GM12878 (cell line): Measurements from ENCODE around the gene COL4A2. TPM values are rescaled to one million over a fixed set of nuclear protein-coding genes. Genes with fewer than 3 reads are reported as not detected.

Source experiments
- ATAC-seq: fragments of 200-7000 bp; cut with Tn5 transposase; 3 replicates; pipeline ENCODE4 v1.9.1; 2020; ENCODE audit warnings: mild to moderate bottlenecking, moderate library complexity
- BruUV-seq: library from RNA; stranded (reverse); fragments of 400-500 nt; replicated peaks from 2 replicates; lab custom pipeline; 2021; lab: Mats Ljungman, UMichigan
- CTCF ChIA-PET: fragments of 300-600 bp; sonication (Branson Sonifier 250); formaldehyde crosslinking; extraction: SDS; loops from one replicate; lab custom pipeline; 2021; ENCODE audit warnings: inconsistent platforms; lab: Yijun Ruan, JAX
- POLR2A ChIA-PET: fragments of 350-600 bp; formaldehyde crosslinking; extraction: SDS; loops from one replicate; lab custom pipeline; 2021; ENCODE audit warnings: inconsistent platforms; lab: Charles Lee
- RAD21 ChIA-PET: fragments of 300-600 bp; sonication (Branson Sonifier 250); formaldehyde crosslinking; loops from one replicate; lab custom pipeline; 2023; ENCODE audit warnings: antibody characterized with exemption; ENCODE audit not compliant: unreplicated experiment; lab: Charles Lee
- SMC1A ChIA-PET: fragments of 300-600 bp; sonication (Branson Sonifier 250); formaldehyde crosslinking; loops from one replicate; lab custom pipeline; 2023; ENCODE audit not compliant: unreplicated experiment, uncharacterized antibody; lab: Charles Lee
- DNase-seq: peaks from one replicate; pipeline ENCODE4 v3.0.0-alpha.2; 2011; ENCODE audit warnings: low read depth, low spot score
- FAIRE-seq: peaks from 3 replicates; lab custom pipeline; 2011; peaks lifted over from hg19 to GRCh38; lab: Jason Lieb, UNC
- H2AFZ ChIP-seq: 2 replicates; pipeline ENCODE4 v1.6.0; 2011; ENCODE audit warnings: low read depth, low read length, control low read depth; ENCODE audit not compliant: control insufficient read depth
- H3K27ac ChIP-seq: 2 replicates; pipeline ENCODE4 v1.5.1; 2011; ENCODE audit warnings: control low read depth; ENCODE audit not compliant: control insufficient read depth, insufficient read depth
- H3K27me3 ChIP-seq, 2 experiments: replicated peaks in 1 of 2; 2 replicates each; pipeline versions ENCODE4 v1.6.0 to v1.6.1; 2011; ENCODE audit warnings: low read length in 1 of 2; ENCODE audit not compliant: control insufficient read depth in 2 of 2, insufficient read depth in 2 of 2
- H3K36me3 ChIP-seq, 2 experiments: 2 replicates each; pipeline ENCODE4 v1.5.1; 2011; ENCODE audit warnings: low read length in 1 of 2; ENCODE audit not compliant: control insufficient read depth in 2 of 2, insufficient read depth in 2 of 2
- H3K4me1 ChIP-seq: 2 replicates; pipeline ENCODE4 v1.6.1; 2011; ENCODE audit warnings: mild to moderate bottlenecking, low read length, moderate library complexity, mixed read lengths; ENCODE audit not compliant: control insufficient read depth, insufficient read depth
- H3K4me2 ChIP-seq: 2 replicates; pipeline ENCODE4 v1.6.0; 2011; ENCODE audit warnings: control low read depth; ENCODE audit not compliant: control insufficient read depth, insufficient read depth
- H3K4me3 ChIP-seq: fragments of 200-600 bp; sonication (generic); 2 replicates; pipeline ENCODE4 v1.5.1; 2016
- H3K79me2 ChIP-seq: 2 replicates; pipeline ENCODE4 v1.6.0; 2011; ENCODE audit warnings: low read length; ENCODE audit not compliant: control insufficient read depth, insufficient read depth
- H3K9ac ChIP-seq: 2 replicates; pipeline ENCODE4 v1.8.0; 2011; ENCODE audit warnings: low read length, control low read depth, mixed read lengths; ENCODE audit not compliant: control insufficient read depth, insufficient read depth
- H3K9me3 ChIP-seq: replicated peaks from 3 replicates; pipeline ENCODE4 v1.5.1; 2011; ENCODE audit warnings: mild to moderate bottlenecking, low read length; ENCODE audit not compliant: control insufficient read depth, insufficient read depth
- H4K20me1 ChIP-seq: 2 replicates; pipeline ENCODE4 v1.6.0; 2011; ENCODE audit not compliant: control insufficient read depth, insufficient read depth
- ATF2 ChIP-seq: IDR thresholded peaks from 2 replicates; pipeline ENCODE4 v1.6.1; 2012; ENCODE audit warnings: low read length, inconsistent platforms
- CHD4 ChIP-seq: fragments of 200-600 bp; sonication (generic); IDR thresholded peaks from 2 replicates; pipeline ENCODE4 v1.6.1; 2016; ENCODE audit warnings: mild to moderate bottlenecking
- CUX1 ChIP-seq: IDR thresholded peaks from 2 replicates; pipeline ENCODE4 v1.6.1; 2012; ENCODE audit warnings: improper control_type of control experiment, low read depth, low read length; ENCODE audit not compliant: insufficient replicate concordance
- NBN ChIP-seq: fragments of 450-650 bp; IDR thresholded peaks from 2 replicates; pipeline ENCODE4 v1.6.1; 2016
- NFYA ChIP-seq: IDR thresholded peaks from 2 replicates; pipeline ENCODE4 v1.6.1; 2011; ENCODE audit warnings: low read depth, mild to moderate bottlenecking, low read length, improper control_type of control experiment, borderline replicate concordance
- RCOR1 ChIP-seq: conservative IDR thresholded peaks from 2 replicates; pipeline ENCODE4 v1.6.1; 2012; ENCODE audit warnings: low read depth, low read length, improper control_type of control experiment
- RELB ChIP-seq: fragments of 450-650 bp; IDR thresholded peaks from 2 replicates; pipeline ENCODE4 v1.6.1; 2017; ENCODE audit warnings: low read depth, mild to moderate bottlenecking, moderate library complexity
- ZNF687 ChIP-seq: fragments of 450-650 bp; IDR thresholded peaks from 2 replicates; pipeline ENCODE4 v1.6.1; 2017; ENCODE audit warnings: mild to moderate bottlenecking, moderate library complexity
- WGBS: methylation state at CpG from one replicate; pipeline ENCODE4 v1.1.6; 2016; ENCODE audit warnings: low lambda C conversion rate; ENCODE audit not compliant: insufficient replicate concordance, insufficient coverage; ENCODE audit errors: missing lambda C conversion rate; 5-methylcytosine and 5-hydroxymethylcytosine counted together
- in situ Hi-C: fragments of 300-500 bp; cut with MboI; formaldehyde crosslinking; loops from 9 replicates; pipeline ENCODE4 v1.14.3; 2018; ENCODE audit warnings: mixed read lengths
- intact Hi-C: fragments of 100-400 bp; cut with micrococcal nuclease; formaldehyde crosslinking; loops from one replicate; pipeline ENCODE4 v1.14.2; 2022; ENCODE audit not compliant: unreplicated experiment
- polyA plus RNA-seq, 11 experiments: library from polyadenylated mRNA; depleted of rRNA in 4 of 11; unstranded in 6 of 11; stranded (reverse) in 5 of 11; fragments of >200 nt; fragmentation: Nextera tagmentation in 4 of 11; fragmentation: Illumina TruSeq in 1 of 11; extraction: Ambion mirVana in 4 of 11; extraction: Trizol in 1 of 11; gene quantifications; 1 replicate in 1 of 11; 2 replicates in 10 of 11; pipeline versions ENCODE4 v1.2.1 to v1.2.3, GENCODE V29; 2011 to 2016; ENCODE audit warnings: inconsistent platforms in 2 of 11, missing spikeins in 2 of 11, low read depth in 1 of 11
- total RNA-seq, 4 experiments: library from RNA; depleted of rRNA in 3 of 4; stranded (reverse); fragments of >200 nt in 3 of 4; fragmentation: Illumina TruSeq in 1 of 4; extraction: Trizol in 1 of 4; gene quantifications; 2 replicates each; pipeline versions ENCODE4 v1.2.1 to v1.2.3, GENCODE V29; 2013 to 2021

The COL4A2 gene
- total and polyA plus RNA-seq, 10 of the 15 experiments (the other 5 are each of a cell fraction or from before 2014, with no cell fraction given): 0.16 to 1.6 (median 0.62) TPM; not detected in 3

- FAIRE-seq (no peak), ATAC-seq (peak; percentile 75), DNase-seq (no peak)
- Histone ChIP-seq H2AFZ (no peak overlapping the region), H3K9me3 (no peaks in the 10 kb centered on the region), H3K36me3 (no peaks in the 10 kb centered on the region), H3K9ac (no peak overlapping the region), H3K79me2 (no peaks in the 10 kb centered on the region), H3K4me2 (no peak overlapping the region), H3K27ac (no peak overlapping the region), H3K27me3 (no peaks in the 10 kb centered on the region), H3K4me3 (no peak overlapping the region), H3K4me1 (no peaks in the 10 kb centered on the region; the same call in 1 of the 2 replicates), H4K20me1 (no peaks in the 10 kb centered on the region)
- intact Hi-C loops (loop anchor here (1.0 kb wide), 1 partner anchor 57 kb away; no protein-coding TSS in a partner anchor), in situ Hi-C loops (no loop called here)
- RAD21 ChIA-PET: interaction anchor here (1.0 to 2.8 kb wide), 4 partner anchors 15 to 89 kb away, joined by 3 to 11 read pairs (median 4); no protein-coding TSS in a partner anchor
- CTCF ChIA-PET: interaction anchor here (1.2 to 1.8 kb wide), 5 partner anchors 11 to 90 kb away, joined by 3 to 11 read pairs (median 3); no protein-coding TSS in a partner anchor
- SMC1A ChIA-PET: interaction anchor here (0.6 to 1.7 kb wide), 8 partner anchors 9 to 157 kb away, joined by 3 to 10 read pairs (median 4); no protein-coding TSS in a partner anchor
- POLR2A ChIA-PET: interaction anchor here (0.7 to 1.0 kb wide), 2 partner anchors 9 to 17 kb away, joined by 3 read pairs; no protein-coding TSS in a partner anchor
- WGBS: 27% methylated on average over 5 of the region's 5 CpGs
- BruUV-seq: no TSS peak
- TF ChIP-seq RELB (0 out of 2 replicates have a peak, but pooled peaks have one; percentile 34), ATF2 (no peak), ZNF687 (peak; percentile 48; the same call in 1 of the 2 replicates), CUX1 (no peak), RCOR1 (no peak), NBN (0 out of 2 replicates have a peak, but pooled peaks have one; percentile 32), NFYA (no peak), CHD4 (no peak)
These were observed 47.8 kb downstream of the COL4A2 start for GRCh38 chr13:110354715-110355473.
